Neural cell (in vitro differentiated cells): ENCODE data around the gene CHRD.

Experiments
- EP300 ChIP-seq: fragments of 450-650 bp; conservative IDR thresholded peaks from 2 replicates; pipeline ENCODE4 v1.6.1; 2014; ENCODE audit warnings: antibody characterized with exemption, mild to moderate bottlenecking, moderate library complexity; ENCODE audit not compliant: poor library complexity, severe bottlenecking
- EZH2 ChIP-seq: fragments of 200-600, 300-800 bp; shearing (Covaris generic), sonication (generic); IDR thresholded peaks from 2 replicates; pipeline ENCODE4 v1.6.1; 2014; ENCODE audit warnings: antibody characterized with exemption, low read length, borderline replicate concordance, mild to moderate bottlenecking; ENCODE audit not compliant: insufficient read depth, poor library complexity, severe bottlenecking
- MXI1 ChIP-seq: fragments of 450-650 bp; conservative IDR thresholded peaks from 2 replicates; pipeline ENCODE4 v1.6.1; 2014; ENCODE audit warnings: antibody characterized with exemption, mild to moderate bottlenecking; ENCODE audit not compliant: poor library complexity, severe bottlenecking
- TF ChIP-seq, protein P1 (sequence below): fragments of 450-650 bp; IDR thresholded peaks from 2 replicates; pipeline ENCODE4 v1.5.1; 2014; ENCODE audit warnings: antibody characterized with exemption, mild to moderate bottlenecking, moderate library complexity; ENCODE audit not compliant: poor library complexity, severe bottlenecking
- TF ChIP-seq, protein P2 (sequence below): IDR thresholded peaks from 2 replicates; pipeline ENCODE4 v1.6.1; 2012; ENCODE audit warnings: borderline replicate concordance

GRCh38 chr3:184405075-184406030 is 25.5 kb downstream of the CHRD start:
- TF ChIP-seq, protein P1, sequence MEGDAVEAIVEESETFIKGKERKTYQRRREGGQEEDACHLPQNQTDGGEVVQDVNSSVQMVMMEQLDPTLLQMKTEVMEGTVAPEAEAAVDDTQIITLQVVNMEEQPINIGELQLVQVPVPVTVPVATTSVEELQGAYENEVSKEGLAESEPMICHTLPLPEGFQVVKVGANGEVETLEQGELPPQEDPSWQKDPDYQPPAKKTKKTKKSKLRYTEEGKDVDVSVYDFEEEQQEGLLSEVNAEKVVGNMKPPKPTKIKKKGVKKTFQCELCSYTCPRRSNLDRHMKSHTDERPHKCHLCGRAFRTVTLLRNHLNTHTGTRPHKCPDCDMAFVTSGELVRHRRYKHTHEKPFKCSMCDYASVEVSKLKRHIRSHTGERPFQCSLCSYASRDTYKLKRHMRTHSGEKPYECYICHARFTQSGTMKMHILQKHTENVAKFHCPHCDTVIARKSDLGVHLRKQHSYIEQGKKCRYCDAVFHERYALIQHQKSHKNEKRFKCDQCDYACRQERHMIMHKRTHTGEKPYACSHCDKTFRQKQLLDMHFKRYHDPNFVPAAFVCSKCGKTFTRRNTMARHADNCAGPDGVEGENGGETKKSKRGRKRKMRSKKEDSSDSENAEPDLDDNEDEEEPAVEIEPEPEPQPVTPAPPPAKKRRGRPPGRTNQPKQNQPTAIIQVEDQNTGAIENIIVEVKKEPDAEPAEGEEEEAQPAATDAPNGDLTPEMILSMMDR, result no peak
- TF ChIP-seq, protein P2, sequence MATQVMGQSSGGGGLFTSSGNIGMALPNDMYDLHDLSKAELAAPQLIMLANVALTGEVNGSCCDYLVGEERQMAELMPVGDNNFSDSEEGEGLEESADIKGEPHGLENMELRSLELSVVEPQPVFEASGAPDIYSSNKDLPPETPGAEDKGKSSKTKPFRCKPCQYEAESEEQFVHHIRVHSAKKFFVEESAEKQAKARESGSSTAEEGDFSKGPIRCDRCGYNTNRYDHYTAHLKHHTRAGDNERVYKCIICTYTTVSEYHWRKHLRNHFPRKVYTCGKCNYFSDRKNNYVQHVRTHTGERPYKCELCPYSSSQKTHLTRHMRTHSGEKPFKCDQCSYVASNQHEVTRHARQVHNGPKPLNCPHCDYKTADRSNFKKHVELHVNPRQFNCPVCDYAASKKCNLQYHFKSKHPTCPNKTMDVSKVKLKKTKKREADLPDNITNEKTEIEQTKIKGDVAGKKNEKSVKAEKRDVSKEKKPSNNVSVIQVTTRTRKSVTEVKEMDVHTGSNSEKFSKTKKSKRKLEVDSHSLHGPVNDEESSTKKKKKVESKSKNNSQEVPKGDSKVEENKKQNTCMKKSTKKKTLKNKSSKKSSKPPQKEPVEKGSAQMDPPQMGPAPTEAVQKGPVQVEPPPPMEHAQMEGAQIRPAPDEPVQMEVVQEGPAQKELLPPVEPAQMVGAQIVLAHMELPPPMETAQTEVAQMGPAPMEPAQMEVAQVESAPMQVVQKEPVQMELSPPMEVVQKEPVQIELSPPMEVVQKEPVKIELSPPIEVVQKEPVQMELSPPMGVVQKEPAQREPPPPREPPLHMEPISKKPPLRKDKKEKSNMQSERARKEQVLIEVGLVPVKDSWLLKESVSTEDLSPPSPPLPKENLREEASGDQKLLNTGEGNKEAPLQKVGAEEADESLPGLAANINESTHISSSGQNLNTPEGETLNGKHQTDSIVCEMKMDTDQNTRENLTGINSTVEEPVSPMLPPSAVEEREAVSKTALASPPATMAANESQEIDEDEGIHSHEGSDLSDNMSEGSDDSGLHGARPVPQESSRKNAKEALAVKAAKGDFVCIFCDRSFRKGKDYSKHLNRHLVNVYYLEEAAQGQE, result no peak
- TF ChIP-seq EP300 (no peak), EZH2 (no peak), MXI1 (no peak)
